Immature natural killer cell (primary cell): ENCODE results near the gene KLRF1. TPM values are rescaled to one million over a fixed set of nuclear protein-coding genes. Genes with fewer than 3 reads are reported as not detected.

Source experiments
- DNase-seq, 3 donors: peaks; one replicate each; pipeline ENCODE4 v3.0.0; 2022; ENCODE audit warnings: mixed read lengths in 1 of 3
- H3K27ac Mint-ChIP-seq, 6 donors: one replicate each; pipeline ENCODE4 v1.8.0; 2020; ENCODE audit warnings: mixed read lengths in 6 of 6, mild to moderate bottlenecking in 5 of 6, inconsistent platforms in 4 of 6, moderate library complexity in 3 of 6
- H3K27me3 Mint-ChIP-seq, 3 donors: one replicate each; pipeline ENCODE4 v1.8.0; 2020 to 2021; ENCODE audit warnings: low read depth in 3 of 3, mild to moderate bottlenecking in 3 of 3, mixed read lengths in 3 of 3, moderate library complexity in 3 of 3, inconsistent platforms in 1 of 3
- H3K36me3 Mint-ChIP-seq, 3 donors: one replicate each; pipeline ENCODE4 v1.8.0; 2020; ENCODE audit warnings: mixed read lengths in 3 of 3, inconsistent platforms in 2 of 3, mild to moderate bottlenecking in 2 of 3
- H3K4me1 Mint-ChIP-seq, 2 donors: one replicate each; pipeline ENCODE4 v1.8.0; 2020; ENCODE audit warnings: inconsistent platforms in 2 of 2, mild to moderate bottlenecking in 2 of 2, mixed read lengths in 2 of 2, moderate library complexity in 1 of 2
- H3K4me3 Mint-ChIP-seq, 5 donors: one replicate each; pipeline ENCODE4 v1.8.0; 2020; ENCODE audit warnings: mild to moderate bottlenecking in 5 of 5, mixed read lengths in 5 of 5, inconsistent platforms in 3 of 5, moderate library complexity in 3 of 5
- H3K9me3 Mint-ChIP-seq, 6 donors: one replicate each; pipeline ENCODE4 v1.8.0; 2020; ENCODE audit warnings: mild to moderate bottlenecking in 6 of 6, mixed read lengths in 6 of 6, inconsistent platforms in 4 of 6, moderate library complexity in 3 of 6
- polyA plus RNA-seq, 3 donors: library from polyadenylated mRNA; unstranded; fragments of 300-500 nt; fragmentation: Illumina TruSeq; gene quantifications; one replicate each; pipeline ENCODE4 v1.2.3, GENCODE V29; 2021

The KLRF1 gene
- 1,000 to 10,000 TPM; 1,026 to 1,807 (median 1,127) TPM for polyA plus RNA-seq

DNA sequence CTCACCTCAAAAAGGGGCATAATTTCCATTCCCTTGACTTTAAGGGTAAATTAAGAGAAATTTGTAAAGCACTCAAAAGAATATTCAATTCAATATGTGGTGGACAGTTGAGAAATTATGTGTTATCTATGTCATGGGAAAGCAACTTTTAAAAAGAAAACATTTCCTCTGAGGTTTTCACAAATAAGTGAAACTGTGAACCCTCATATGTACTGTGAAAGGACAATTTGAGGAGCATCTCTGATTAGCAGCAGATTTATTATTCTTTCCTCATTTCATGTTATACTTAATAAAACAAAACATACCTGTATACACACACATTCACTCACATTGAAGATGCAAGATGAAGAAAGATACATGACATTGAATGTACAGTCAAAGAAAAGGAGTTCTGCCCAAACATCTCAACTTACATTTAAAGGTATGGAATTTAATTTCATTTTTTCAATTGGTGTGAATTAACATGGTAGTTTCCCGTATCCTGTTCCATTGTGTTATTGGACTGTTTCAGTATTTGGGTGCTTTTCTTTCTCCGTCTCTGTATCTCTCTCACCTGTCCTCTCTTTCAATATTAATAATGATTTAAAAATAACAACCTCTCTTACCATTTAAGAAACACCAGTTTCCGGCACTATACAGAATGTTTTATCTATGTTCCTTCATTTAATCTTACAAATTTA lies at the start of gene KLRF1:
KLRF1 (plus strand) TSS at position 273 of the 680 bp plus-strand sequence; CDS start at position 337, 64 bp downstream.
- peaks cover 0 to 11% (median 3%) of the 10 kb centered on the region in 6 donors for H3K9me3 Mint-ChIP-seq
- H3K27ac Mint-ChIP-seq: peak within 1 kb of the TSS; percentile 91 to 99 (median 96)
- peaks cover 0 to 16% (median 6%) of the 10 kb centered on the region in 3 donors for H3K27me3 Mint-ChIP-seq
- H3K4me3 Mint-ChIP-seq: peak within 1 kb of the TSS; percentile 91 to 99 (median 97)
- H3K36me3 Mint-ChIP-seq: peaks cover 23 to 35% (median 31%) of the 10 kb centered on the region in 3 donors
- DNase-seq: peak; percentile 64 to 74 (median 73)
- peaks cover 36 to 48% of the 10 kb centered on the region in 2 donors for H3K4me1 Mint-ChIP-seq

GRCh38 chr12:9779209-9779608 lies 48.1 kb upstream of the KLRF1 start:
- no peak overlapping the region for H3K27ac Mint-ChIP-seq

DNA sequence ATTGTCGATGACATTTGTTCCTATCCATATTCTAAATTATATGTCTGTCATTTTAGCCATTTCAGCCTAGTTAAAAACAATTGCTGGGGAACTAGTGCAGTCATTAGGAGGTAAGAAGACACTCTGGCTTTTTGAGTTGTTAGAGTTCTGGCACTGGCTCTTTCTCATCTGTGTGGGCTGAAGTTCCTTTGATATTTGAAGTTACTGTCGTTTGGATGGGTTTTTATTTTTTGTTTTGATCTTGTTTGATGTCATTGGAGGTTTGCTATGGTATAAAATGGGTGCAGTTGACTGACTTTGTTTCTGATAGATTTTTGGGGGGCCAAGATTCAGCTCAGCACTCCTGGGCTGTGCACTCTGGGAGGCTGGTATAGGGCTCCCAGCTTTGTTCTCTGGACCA lies 45.9 kb upstream of the KLRF1 start:
- Mint-ChIP-seq H3K36me3 (peaks cover 0 to 11% (median 0%) of the 10 kb centered on the region in 3 donors), H3K4me3 (no peak overlapping the region), H3K9me3 (no peaks in the 10 kb centered on the region), H3K27ac (no peak overlapping the region), H3K4me1 (peaks cover 0 to 6% of the 10 kb centered on the region in 2 donors), H3K27me3 (peaks cover 0 to 4% (median 3%) of the 10 kb centered on the region in 3 donors)
- no peak for DNase-seq

More at GRCh38 chr12:9779209-9779608, 48.1 kb upstream of the KLRF1 start:
- Mint-ChIP-seq H3K27me3 (peaks cover 0 to 4% (median 3%) of the 10 kb centered on the region in 3 donors), H3K36me3 (peaks cover 0 to 11% (median 0%) of the 10 kb centered on the region in 3 donors), H3K9me3 (no peaks in the 10 kb centered on the region), H3K4me3 (no peak overlapping the region), H3K4me1 (peaks cover 14 to 18% of the 10 kb centered on the region in 2 donors)
- no peak for DNase-seq

DNA sequence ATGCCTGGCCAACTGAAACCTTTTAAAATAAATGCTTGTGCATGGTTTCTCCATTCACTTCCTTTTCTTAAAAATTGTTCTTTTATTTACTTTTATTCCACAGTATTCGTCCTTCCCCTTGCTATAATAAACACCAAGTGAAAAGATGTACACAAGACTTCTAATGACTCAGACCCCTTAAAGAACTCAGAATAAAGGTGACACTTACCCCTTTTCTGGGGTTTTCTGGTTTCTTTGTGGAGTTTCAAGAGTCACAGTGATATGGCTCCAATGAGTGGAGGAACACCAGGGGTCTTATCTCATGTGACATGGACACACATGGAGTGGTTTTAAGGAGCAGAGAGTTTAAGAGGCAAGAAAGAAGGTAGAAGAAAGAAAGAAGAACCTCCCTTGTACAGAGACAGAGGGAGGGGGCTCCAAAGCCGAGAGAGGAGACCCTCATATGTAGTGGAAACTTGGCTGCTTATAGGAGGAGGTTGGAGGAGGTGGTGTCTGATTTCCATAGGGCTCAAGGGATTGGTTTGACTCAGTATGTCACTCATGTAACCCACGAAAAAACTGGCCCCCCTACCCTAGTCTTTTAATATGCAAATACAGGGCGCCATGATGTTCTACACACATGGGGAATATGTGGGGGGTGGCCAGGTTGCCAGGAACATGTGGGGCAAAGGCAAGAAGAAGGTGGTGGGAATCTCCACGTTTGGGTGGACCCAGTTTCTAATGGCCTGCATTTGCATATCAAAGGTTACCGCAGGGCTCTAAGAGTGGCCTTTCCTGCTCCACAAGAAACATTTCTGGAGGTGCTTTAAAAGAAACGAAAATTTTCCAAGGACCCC lies 44.5 kb upstream of the KLRF1 start:
- H3K9me3 Mint-ChIP-seq: no peaks in the 10 kb centered on the region
- no peak overlapping the region for H3K4me3 Mint-ChIP-seq
- DNase-seq: no peak
- H3K27me3 Mint-ChIP-seq: peaks cover 0 to 6% (median 3%) of the 10 kb centered on the region in 3 donors
- peaks cover 0 to 11% (median 0%) of the 10 kb centered on the region in 3 donors for H3K36me3 Mint-ChIP-seq
- H3K27ac Mint-ChIP-seq: peak overlapping the region in 1 of 6 donors; percentile 64
- H3K4me1 Mint-ChIP-seq: no peaks in the 10 kb centered on the region

GRCh38 chr12:9784326-9784725 lies 43.0 kb upstream of the KLRF1 start:
- H3K4me3 Mint-ChIP-seq: no peak overlapping the region
- H3K36me3 Mint-ChIP-seq: peaks cover 0 to 5% (median 0%) of the 10 kb centered on the region in 3 donors
- DNase-seq: no peak
- H3K9me3 Mint-ChIP-seq: no peaks in the 10 kb centered on the region
- no peaks in the 10 kb centered on the region for H3K4me1 Mint-ChIP-seq
- no peak overlapping the region for H3K27ac Mint-ChIP-seq
- H3K27me3 Mint-ChIP-seq: peaks cover 0 to 5% (median 3%) of the 10 kb centered on the region in 3 donors

- Mint-ChIP-seq H3K4me3 (no peak overlapping the region), H3K27me3 (peaks cover 0 to 5% (median 5%) of the 10 kb centered on the region in 3 donors), H3K27ac (no peak overlapping the region), H3K4me1 (no peaks in the 10 kb centered on the region), H3K9me3 (no peaks in the 10 kb centered on the region), H3K36me3 (peaks cover 0 to 5% (median 0%) of the 10 kb centered on the region in 3 donors)
- DNase-seq: no peak
These were observed 42.5 kb upstream of the KLRF1 start for GRCh38 chr12:9784816-9785215.

GRCh38 chr12:9786726-9787717 lies 40.3 kb upstream of the KLRF1 start:
- peaks cover 0 to 2% (median 0%) of the 10 kb centered on the region in 6 donors for H3K9me3 Mint-ChIP-seq
- H3K27ac Mint-ChIP-seq: no peak overlapping the region
- H3K36me3 Mint-ChIP-seq: peaks cover 0 to 4% (median 0%) of the 10 kb centered on the region in 3 donors
- H3K4me1 Mint-ChIP-seq: no peaks in the 10 kb centered on the region
- H3K4me3 Mint-ChIP-seq: no peak overlapping the region
- peaks cover 0 to 4% (median 3%) of the 10 kb centered on the region in 3 donors for H3K27me3 Mint-ChIP-seq
- no peak for DNase-seq

GRCh38 chr12:9792185-9792900 lies 34.9 kb upstream of the KLRF1 start:
- H3K9me3 Mint-ChIP-seq: peaks cover 0 to 2% (median 0%) of the 10 kb centered on the region in 6 donors
- H3K4me1 Mint-ChIP-seq: peaks cover 43 to 45% of the 10 kb centered on the region in 2 donors
- peaks cover 0 to 11% (median 3%) of the 10 kb centered on the region in 3 donors for H3K27me3 Mint-ChIP-seq
- DNase-seq: no peak
- H3K27ac Mint-ChIP-seq: no peak overlapping the region
- no peak overlapping the region for H3K4me3 Mint-ChIP-seq
- H3K36me3 Mint-ChIP-seq: peaks cover 0 to 4% (median 0%) of the 10 kb centered on the region in 3 donors

DNA sequence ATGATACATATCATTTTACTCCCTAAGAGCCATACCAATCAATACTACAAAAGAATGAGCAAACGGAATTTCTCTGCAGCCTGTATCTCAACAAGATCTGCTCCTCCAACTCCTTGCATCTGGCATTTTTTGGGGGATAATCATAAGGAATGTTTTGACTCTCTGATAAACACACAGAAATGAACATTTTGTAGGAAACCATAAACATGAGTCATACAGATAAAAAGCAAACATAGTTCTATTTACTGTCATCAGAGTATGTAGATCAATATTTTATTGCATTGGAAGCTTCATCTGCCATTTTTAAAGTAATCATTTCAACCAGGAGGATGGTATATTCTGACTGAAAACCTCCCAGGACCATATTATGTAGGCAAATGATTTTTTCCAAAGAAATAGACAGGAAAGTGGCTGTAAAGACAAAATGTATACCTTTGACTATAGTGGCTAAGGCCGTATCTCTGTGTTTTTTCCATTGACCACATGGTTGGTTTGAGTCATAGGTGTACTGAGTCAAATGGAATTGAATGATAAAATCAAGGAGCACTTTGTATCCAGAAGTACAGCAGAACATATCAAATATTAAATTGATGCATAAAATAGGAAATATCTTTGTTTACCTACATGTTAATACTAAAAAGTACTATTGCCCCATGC lies 34.2 kb upstream of the KLRF1 start:
- Mint-ChIP-seq H3K4me1 (peaks cover 45 to 53% of the 10 kb centered on the region in 2 donors), H3K9me3 (peaks cover 0 to 2% (median 0%) of the 10 kb centered on the region in 6 donors), H3K36me3 (peaks cover 0 to 4% (median 0%) of the 10 kb centered on the region in 3 donors), H3K4me3 (peak overlapping the region in 1 of 5 donors; percentile 29), H3K27me3 (peaks cover 0 to 11% (median 3%) of the 10 kb centered on the region in 3 donors), H3K27ac (no peak overlapping the region)
- no peak for DNase-seq

DNA sequence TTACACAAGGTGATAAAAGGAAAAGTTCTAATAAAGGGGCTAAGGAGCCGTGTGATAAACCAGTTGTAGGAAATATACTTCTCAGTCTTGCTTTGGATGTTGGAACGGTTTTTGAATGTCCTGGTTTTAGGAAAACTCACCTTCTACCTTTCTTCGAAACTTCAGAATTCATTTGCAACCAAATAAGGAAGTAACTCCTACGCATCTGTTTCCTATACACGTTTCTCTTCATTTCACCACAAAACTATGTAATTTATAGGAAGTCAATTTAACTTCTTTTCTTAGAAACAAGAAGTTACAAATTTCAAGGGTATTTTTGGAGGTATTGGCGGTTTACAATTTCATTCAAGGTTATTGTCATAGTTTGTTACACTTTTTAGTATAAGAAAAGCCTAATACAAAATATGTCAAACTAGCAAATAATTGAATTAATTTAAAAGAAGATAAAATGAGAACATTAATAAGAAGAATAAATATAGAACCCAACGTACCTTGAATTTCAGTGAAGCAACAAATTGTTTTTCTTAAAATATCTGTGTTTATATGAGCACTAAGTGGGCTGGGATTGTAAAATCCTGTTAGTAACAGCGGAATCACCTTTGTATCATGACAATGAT lies 33.4 kb upstream of the KLRF1 start:
- peaks cover 0 to 2% (median 0%) of the 10 kb centered on the region in 6 donors for H3K9me3 Mint-ChIP-seq
- H3K36me3 Mint-ChIP-seq: peaks cover 0 to 4% (median 0%) of the 10 kb centered on the region in 3 donors
- peak overlapping the region; percentile 14 to 83 (median 29) for H3K4me3 Mint-ChIP-seq
- no peak for DNase-seq
- H3K27ac Mint-ChIP-seq: peak overlapping the region in 2 of 6 donors; percentile 37 to 82
- H3K27me3 Mint-ChIP-seq: peaks cover 0 to 11% (median 3%) of the 10 kb centered on the region in 3 donors
- peaks cover 46 to 56% of the 10 kb centered on the region in 2 donors for H3K4me1 Mint-ChIP-seq

DNA sequence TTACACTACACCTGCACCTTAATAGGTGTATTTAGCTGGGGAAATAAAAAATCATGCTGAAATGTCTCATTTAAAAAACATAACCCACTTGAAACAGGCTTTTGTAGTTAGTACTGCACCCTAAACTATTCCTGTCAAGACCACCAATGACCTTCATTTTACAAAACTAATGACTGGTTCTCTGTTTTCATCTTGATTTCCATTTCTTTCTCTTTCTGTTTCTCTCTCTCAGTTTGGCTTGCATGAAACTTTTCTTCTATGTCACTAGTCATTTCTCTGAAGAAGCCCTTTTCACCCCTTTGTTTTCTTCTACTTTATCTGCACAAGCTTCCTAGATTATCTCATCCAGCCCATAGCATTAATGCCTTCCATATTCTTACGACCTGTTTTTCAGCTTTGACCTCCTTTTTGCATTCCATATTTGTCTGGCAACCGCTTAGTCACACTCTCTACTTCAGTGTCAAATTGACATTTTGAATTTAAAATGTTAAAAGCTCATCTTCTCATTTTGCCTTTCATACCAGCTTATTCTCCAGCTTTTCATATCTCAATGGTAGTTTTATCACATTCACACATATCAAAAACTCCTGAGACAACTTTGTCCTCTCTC lies 32.7 kb upstream of the KLRF1 start:
- Mint-ChIP-seq H3K36me3 (peaks cover 0 to 4% (median 0%) of the 10 kb centered on the region in 3 donors), H3K27ac (peak overlapping the region; percentile 52 to 89 (median 81)), H3K9me3 (peaks cover 0 to 2% (median 0%) of the 10 kb centered on the region in 6 donors), H3K4me3 (peak overlapping the region; percentile 71 to 83 (median 82)), H3K27me3 (peaks cover 0 to 9% (median 3%) of the 10 kb centered on the region in 3 donors), H3K4me1 (peaks cover 46 to 56% of the 10 kb centered on the region in 2 donors)
- peak in 2 of 3 donors; percentile 15 to 24 for DNase-seq
